Psoas muscle (tissue), 8 donors: ENCODE results near the gene SPACA9. TPM values are rescaled to one million over a fixed set of nuclear protein-coding genes. Genes with fewer than 3 reads are reported as not detected.

Experiments used
- ATAC-seq, 4 donors: fragments of 200-7000 bp; cut with Tn5 transposase; one replicate each; pipeline ENCODE4 v1.9.1; 2020; ENCODE audit warnings: moderate library complexity in 3 of 4, mild to moderate bottlenecking in 2 of 4
- DNase-seq, 2 donors: peaks; one replicate each; pipeline ENCODE4 v3.0.0-alpha.2; 2020
- H3K27ac ChIP-seq: fragments of 200-600 bp; one replicate; pipeline ENCODE4 v1.8.0; 2022
- H3K27me3 ChIP-seq, 3 donors: fragments of 200-600 bp in 1 of 3; one replicate each; pipeline versions ENCODE4 v1.6.1 to v1.8.0; 2013 to 2022; ENCODE audit warnings: low read length in 2 of 3, mild to moderate bottlenecking in 2 of 3, moderate library complexity in 1 of 3; ENCODE audit not compliant: insufficient read depth in 3 of 3
- H3K36me3 ChIP-seq, 2 donors: fragments of 200-600 bp in 1 of 2; one replicate each; pipeline versions ENCODE4 v1.6.1 to v1.8.0; 2013 to 2022; ENCODE audit warnings: low read depth in 1 of 2, mild to moderate bottlenecking in 1 of 2, moderate library complexity in 1 of 2; ENCODE audit not compliant: insufficient read depth in 1 of 2
- H3K4me1 ChIP-seq: fragments of 200-600 bp; one replicate; pipeline ENCODE4 v1.8.0; 2022
- H3K4me3 ChIP-seq: fragments of 200-600 bp; one replicate; pipeline ENCODE4 v1.8.0; 2022; ENCODE audit warnings: mild to moderate bottlenecking
- H3K9me3 ChIP-seq: fragments of 200-600 bp; one replicate; pipeline ENCODE4 v1.8.0; 2022
- CTCF ChIP-seq: fragments of 200-600 bp; IDR thresholded peaks from one replicate; pipeline ENCODE4 v1.8.0; 2022; ENCODE audit warnings: antibody characterized with exemption
- WGBS, 3 donors: extraction: QIAGEN DNeasy Blood & Tissue Kit; methylation state at CpG; one replicate each; pipeline versions ENCODE4 v1.1.6 to v1.1.7; 2013; 5-methylcytosine and 5-hydroxymethylcytosine counted together
- intact Hi-C, 2 donors: fragments of 100-400 bp; cut with DNase I; formaldehyde crosslinking; loops; one replicate each; pipeline versions ENCODE4 v1.11.0 to v1.14.2; 2022
- polyA plus RNA-seq, 3 donors: library from polyadenylated mRNA; stranded (reverse); fragments of 200-250 nt; gene quantifications; one replicate each; pipeline ENCODE4 v1.2.3, GENCODE V29; 2013
- total RNA-seq, 4 donors: library from RNA; stranded (reverse); fragmentation: NEBNext Ultra II Directional in 2 of 4; extraction: Animal tissue kit (Norgen Biotek cat#: 25700) in 2 of 4; gene quantifications; one replicate each; pipeline versions ENCODE4 v1.2.1 to v1.2.4, GENCODE V29; 2021 to 2023
- donor health status: healthy with polysubstance abuse.
- donor health status: DM: no; HTN: no; CAD: no; lungs with moderate emphysema.
- donor health status: Bipolar disorder and iron deficiency.
- donor health status: healthy.
- donor health status: DM: yes; HTN: yes; CAD: no.
- donor health status: DM: no; HTN: no; CAD: no.
- donor health status: DM: no; HTN: no; CAD: no.
- donor health status: DM: yes; HTN: yes; CAD: no.

Gene SPACA9
- total and polyA plus RNA-seq, 7 donors = 0.64 to 3.6 (median 1.1) TPM

DNA sequence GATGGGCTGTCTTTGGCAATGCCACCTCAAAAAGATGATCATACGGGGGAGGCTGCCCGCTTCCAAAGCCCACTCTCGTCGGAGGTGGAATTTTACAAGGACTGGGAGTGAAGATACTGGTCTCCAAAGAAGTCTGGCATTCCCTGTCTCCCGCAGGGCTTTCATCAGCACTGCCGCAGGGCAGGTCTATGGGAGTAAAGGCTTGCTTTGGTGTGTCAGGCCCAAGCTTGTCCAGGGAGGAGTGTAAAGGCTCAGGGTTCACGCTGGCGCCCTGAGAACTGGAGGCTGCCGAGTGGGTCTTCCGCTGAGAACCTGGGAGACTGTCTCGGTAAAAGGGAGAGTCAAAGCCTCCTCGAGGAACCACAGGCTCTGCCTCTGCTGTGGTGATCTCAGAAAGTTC lies 27.0 kb downstream of the SPACA9 start:
- intact Hi-C loops = no loop called here
- H3K4me3 ChIP-seq = no peak overlapping the region
- H3K36me3 ChIP-seq = peaks cover 16 to 97% of the 10 kb centered on the region in 2 donors
- no peaks in the 10 kb centered on the region for H3K27me3 ChIP-seq
- WGBS, 3 donors = 92 to 95% (median 93%) methylated on average over 12 of the region's 12 CpGs
- no peak for TF ChIP-seq CTCF
- H3K9me3 ChIP-seq = no peaks in the 10 kb centered on the region
- H3K4me1 ChIP-seq = no peaks in the 10 kb centered on the region
- DNase-seq = no peak
- no peak for ATAC-seq
- no peak overlapping the region for H3K27ac ChIP-seq

- intact Hi-C loops = no loop called here
- H3K4me1 ChIP-seq = no peaks in the 10 kb centered on the region
- no peak overlapping the region for H3K27ac ChIP-seq
- H3K4me3 ChIP-seq = no peak overlapping the region
- no peaks in the 10 kb centered on the region for H3K27me3 ChIP-seq
- H3K9me3 ChIP-seq = no peaks in the 10 kb centered on the region
- H3K36me3 ChIP-seq = peaks cover 15 to 97% of the 10 kb centered on the region in 2 donors
- 87 to 92% (median 91%) methylated on average over 7 of the region's 7 CpGs for WGBS, 3 donors
- ATAC-seq (no peak), DNase-seq (no peak)
- TF ChIP-seq CTCF = no peak
Measured at GRCh38 chr9:132908635-132909034, 29.9 kb downstream of the SPACA9 start.

- no peak overlapping the region for H3K4me3 ChIP-seq
- TF ChIP-seq CTCF = no peak
- H3K27me3 ChIP-seq = no peaks in the 10 kb centered on the region
- ATAC-seq (no peak), DNase-seq (no peak)
- intact Hi-C loops = no loop called here
- H3K27ac ChIP-seq = no peak overlapping the region
- H3K9me3 ChIP-seq = no peaks in the 10 kb centered on the region
- no peaks in the 10 kb centered on the region for H3K4me1 ChIP-seq
- WGBS, 3 donors = 82 to 88% (median 85%) methylated on average over 2 of the region's 2 CpGs
- peaks cover 10 to 96% of the 10 kb centered on the region in 2 donors for H3K36me3 ChIP-seq
Measured at GRCh38 chr9:132909311-132909710, 30.6 kb downstream of the SPACA9 start.

- Histone ChIP-seq H3K4me3 (no peak overlapping the region), H3K9me3 (no peaks in the 10 kb centered on the region), H3K27me3 (no peaks in the 10 kb centered on the region), H3K4me1 (no peaks in the 10 kb centered on the region), H3K36me3 (peaks cover 10 to 95% of the 10 kb centered on the region in 2 donors), H3K27ac (no peak overlapping the region)
- intact Hi-C loops = loop anchor here in 1 of 2 donors (10.0 kb wide), 1 partner anchor 296 kb away; no protein-coding TSS in a partner anchor
- DNase-seq (no peak), ATAC-seq (no peak)
- 88 to 95% (median 91%) methylated on average over 6 of the region's 6 CpGs for WGBS, 3 donors
- no peak for TF ChIP-seq CTCF
Measured at GRCh38 chr9:132910376-132910775, 31.7 kb downstream of the SPACA9 start.

DNA sequence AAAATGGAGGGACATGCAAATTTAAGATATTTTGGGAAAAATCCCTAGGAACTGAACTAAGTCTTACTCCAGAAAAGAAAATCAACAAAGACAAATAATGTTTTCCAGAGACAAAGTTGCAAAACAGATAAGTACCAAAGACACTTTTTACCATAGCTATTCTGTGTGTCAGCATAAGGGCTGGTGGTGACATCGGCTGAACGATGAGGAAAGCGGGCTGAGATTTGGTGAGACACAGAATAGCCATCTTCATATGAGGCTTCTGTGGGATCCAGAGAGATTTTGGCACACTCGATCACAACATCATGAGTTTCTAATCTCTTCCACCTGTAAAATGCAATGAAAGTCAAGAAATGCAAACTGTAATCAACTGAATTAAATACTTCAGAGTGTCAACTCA lies 33.4 kb downstream of the SPACA9 start:
- intact Hi-C loops = loop anchor here in 1 of 2 donors (10.0 kb wide), 1 partner anchor 297 kb away; no protein-coding TSS in a partner anchor
- Histone ChIP-seq H3K36me3 (peaks cover 12 to 95% of the 10 kb centered on the region in 2 donors), H3K9me3 (peaks cover 6% of the 10 kb centered on the region), H3K4me1 (no peaks in the 10 kb centered on the region), H3K4me3 (no peak overlapping the region), H3K27ac (no peak overlapping the region), H3K27me3 (no peaks in the 10 kb centered on the region)
- ATAC-seq (no peak), DNase-seq (no peak)
- TF ChIP-seq CTCF = no peak
- WGBS, 3 donors = 93 to 97% (median 94%) methylated on average over 4 of the region's 4 CpGs
